ENCODE data around the gene TMIGD2.
"Not testable (repeated sequence)": the region's sequence is repeated elsewhere in the genome, so short reads cannot be mapped to it uniquely, and the experiment has no call there.

The TMIGD2 gene

GRCh38 chr19:4274321-4274686 lies 27.9 kb downstream of the TMIGD2 start:
- in situ Hi-C loops (cut with MboI; ENCODE audit: low pct_unique_long_range_greater_than_20kb, low sequenced_read_pairs); DNase-seq: not testable (repeated sequence)

GRCh38 chr19:4272894-4273293 lies 29.3 kb downstream of the TMIGD2 start:
- in situ Hi-C loops (cut with MboI; ENCODE audit: low pct_unique_long_range_greater_than_20kb, low sequenced_read_pairs), result no loop called here
- DNase-seq, result no peak

- in situ Hi-C loops (cut with MboI; ENCODE audit: low pct_unique_long_range_greater_than_20kb, low sequenced_read_pairs), result no loop called here
- no peak for DNase-seq
These were observed 33.3 kb downstream of the TMIGD2 start for GRCh38 chr19:4268816-4269430.

- DNase-seq, result no peak
- in situ Hi-C loops (cut with MboI; ENCODE audit: low pct_unique_long_range_greater_than_20kb, low sequenced_read_pairs), result no loop called here
These were observed 34.0 kb downstream of the TMIGD2 start for GRCh38 chr19:4267901-4268815.

- peak; percentile 84 for DNase-seq
- in situ Hi-C loops (cut with MboI; ENCODE audit: low pct_unique_long_range_greater_than_20kb, low sequenced_read_pairs), result no loop called here
These were observed 34.9 kb downstream of the TMIGD2 start for GRCh38 chr19:4267101-4267900.

GRCh38 chr19:4266253-4267000 lies 35.8 kb downstream of the TMIGD2 start:
- in situ Hi-C loops (cut with MboI; ENCODE audit: low pct_unique_long_range_greater_than_20kb, low sequenced_read_pairs), result no loop called here
- DNase-seq, result no peak

- DNase-seq, result no peak
- in situ Hi-C loops (cut with MboI; ENCODE audit: low pct_unique_long_range_greater_than_20kb, low sequenced_read_pairs), result no loop called here
These were observed 37.4 kb downstream of the TMIGD2 start for GRCh38 chr19:4264812-4265211.

- DNase-seq, result peak; percentile 42
- in situ Hi-C loops (cut with MboI; ENCODE audit: low pct_unique_long_range_greater_than_20kb, low sequenced_read_pairs), result no loop called here
These were observed 41.5 kb downstream of the TMIGD2 start for GRCh38 chr19:4260613-4261191.

- in situ Hi-C loops (cut with MboI; ENCODE audit: low pct_unique_long_range_greater_than_20kb, low sequenced_read_pairs), result no loop called here
- DNase-seq, result no peak
These were observed 44.0 kb downstream of the TMIGD2 start for GRCh38 chr19:4258181-4258580.

GRCh38 chr19:4257025-4257424 lies 45.2 kb downstream of the TMIGD2 start:
- in situ Hi-C loops (cut with MboI; ENCODE audit: low pct_unique_long_range_greater_than_20kb, low sequenced_read_pairs), result no loop called here
- no peak for DNase-seq

GRCh38 chr19:4256563-4256962 lies 45.6 kb downstream of the TMIGD2 start:
- in situ Hi-C loops (cut with MboI; ENCODE audit: low pct_unique_long_range_greater_than_20kb, low sequenced_read_pairs), result no loop called here
- DNase-seq, result no peak

- peak; percentile 100 for DNase-seq
- in situ Hi-C loops (cut with MboI; ENCODE audit: low pct_unique_long_range_greater_than_20kb, low sequenced_read_pairs), result no loop called here
These were observed 55.2 kb downstream of the TMIGD2 start, which contains the start of gene YJU2 for GRCh38 chr19:4246767-4247593. TSS of gene YJU2 (plus strand) at chr19:4247080. CDS start at chr19:4247147, 67 bp downstream.

- in situ Hi-C loops (cut with MboI; ENCODE audit: low pct_unique_long_range_greater_than_20kb, low sequenced_read_pairs); DNase-seq: not testable (repeated sequence)
These were observed 56.3 kb downstream of the TMIGD2 start for GRCh38 chr19:4245938-4246337.
